ENCODE measurements around the gene NATD1.

Gene NATD1

GRCh38 chr17:21286066-21286770, 33.0 kb upstream of the NATD1 start:
- peak; percentile 64 for DNase-seq (ENCODE audit: extremely low spot score)
- CTCF ChIA-PET: interaction anchor here (0.6 to 0.8 kb wide), 2 partner anchors 125 to 239 kb away, joined by 3 read pairs; no protein-coding TSS in a partner anchor
- no peak for TF ChIP-seq SUZ12 (IDR thresholded peaks at IDR 0.05)
- peak; percentile 89; the same call in 1 of the 2 replicates for TF ChIP-seq HDGF (IDR thresholded peaks at IDR 0.05; ENCODE audit: borderline replicate concordance)
- peak; percentile 38 for TF ChIP-seq L3MBTL2 (conservative IDR thresholded peaks at IDR 0.05)
- TF ChIP-seq NFRKB (IDR thresholded peaks at IDR 0.05): no peak
- POLR2A ChIA-PET: interaction anchor here (2.8 kb wide), 1 partner anchor 10 kb away, joined by 20 read pairs; no protein-coding TSS in a partner anchor

DNA sequence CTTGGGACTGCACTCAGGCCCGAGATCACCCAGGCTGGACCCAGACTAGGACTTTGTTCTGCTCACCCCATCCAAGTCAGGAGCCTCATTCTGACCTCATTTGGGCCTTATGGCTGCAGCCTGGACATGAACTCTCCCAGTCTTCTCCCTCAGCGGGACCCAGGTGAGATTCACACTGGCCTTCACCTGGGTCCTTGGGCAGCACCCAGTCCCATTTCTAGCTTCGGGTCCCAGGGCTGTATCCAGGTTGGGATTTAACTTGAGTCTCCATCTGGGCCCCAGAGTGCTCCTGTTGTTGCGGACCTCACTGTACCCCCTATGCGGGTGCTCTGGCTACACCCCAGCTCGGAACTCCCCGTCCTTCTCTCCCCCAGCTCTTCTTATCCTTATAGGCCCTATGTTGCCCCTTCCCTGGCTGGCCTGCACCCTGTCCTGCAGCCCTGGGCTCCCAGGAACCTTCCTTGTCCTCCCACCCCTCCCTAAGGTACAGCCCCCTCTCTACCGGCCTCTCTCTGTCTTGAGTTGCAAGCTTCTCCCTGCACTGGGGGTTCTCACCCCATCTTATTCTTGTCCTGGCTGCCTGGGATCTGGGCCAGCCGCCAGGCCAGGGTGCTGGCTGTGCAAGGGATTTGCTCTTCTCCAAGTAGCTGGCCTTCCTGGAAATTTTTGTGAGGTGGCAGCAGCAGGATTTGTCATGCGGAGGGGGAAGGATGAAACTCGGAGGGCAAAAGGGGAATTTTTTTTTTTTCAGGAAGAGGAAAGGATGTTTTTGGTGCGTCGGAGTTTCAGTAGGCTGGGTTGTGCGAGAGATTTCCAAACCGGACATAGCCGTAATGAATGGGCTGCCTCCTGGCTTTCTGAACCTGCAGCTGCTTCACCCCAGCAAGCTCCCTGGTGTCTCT, 32.2 kb upstream of the NATD1 start:
- no peak for TF ChIP-seq TARDBP (IDR thresholded peaks at IDR 0.05)
- TF ChIP-seq LEF1 (IDR thresholded peaks at IDR 0.05; ENCODE audit: borderline replicate concordance): no peak
- TF ChIP-seq HDGF (IDR thresholded peaks at IDR 0.05; ENCODE audit: borderline replicate concordance): peak; percentile 33; the same call in 1 of the 2 replicates
- TF ChIP-seq FOXA1 (IDR thresholded peaks at IDR 0.05): no peak
- TF ChIP-seq CTBP1 (IDR thresholded peaks at IDR 0.05; ENCODE audit: borderline replicate concordance): no peak
- DNase-seq (ENCODE audit: extremely low spot score): no peak
- CTCF ChIA-PET: interaction anchor here (0.6 to 0.9 kb wide), 3 partner anchors 9 to 240 kb away, joined by 3 read pairs; no protein-coding TSS in a partner anchor
- POLR2A ChIA-PET: interaction anchor here (0.7 to 2.8 kb wide), 2 partner anchors 9 to 10 kb away, joined by 4 to 20 read pairs; no protein-coding TSS in a partner anchor

- POLR2A ChIA-PET: interaction anchor here (0.7 to 2.8 kb wide), 4 partner anchors 9 to 241 kb away, joined by 4 to 20 read pairs (median 4); partner anchors contain the start of gene USP22
- peak; percentile 98 for DNase-seq (ENCODE audit: extremely low spot score)
- TF ChIP-seq FOXK2 (IDR thresholded peaks at IDR 0.05): no peak
- no peak for TF ChIP-seq SP1 (IDR thresholded peaks at IDR 0.05)
- TF ChIP-seq, protein P1, sequence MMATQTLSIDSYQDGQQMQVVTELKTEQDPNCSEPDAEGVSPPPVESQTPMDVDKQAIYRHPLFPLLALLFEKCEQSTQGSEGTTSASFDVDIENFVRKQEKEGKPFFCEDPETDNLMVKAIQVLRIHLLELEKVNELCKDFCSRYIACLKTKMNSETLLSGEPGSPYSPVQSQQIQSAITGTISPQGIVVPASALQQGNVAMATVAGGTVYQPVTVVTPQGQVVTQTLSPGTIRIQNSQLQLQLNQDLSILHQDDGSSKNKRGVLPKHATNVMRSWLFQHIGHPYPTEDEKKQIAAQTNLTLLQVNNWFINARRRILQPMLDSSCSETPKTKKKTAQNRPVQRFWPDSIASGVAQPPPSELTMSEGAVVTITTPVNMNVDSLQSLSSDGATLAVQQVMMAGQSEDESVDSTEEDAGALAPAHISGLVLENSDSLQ (IDR thresholded peaks at IDR 0.05): peak; percentile 99
- no peak for TF ChIP-seq FOXM1 (IDR thresholded peaks at IDR 0.05; ENCODE audit: borderline replicate concordance)
- no peak for TF ChIP-seq TARDBP (IDR thresholded peaks at IDR 0.05)
- TF ChIP-seq HDGF (IDR thresholded peaks at IDR 0.05; ENCODE audit: borderline replicate concordance): peak; percentile 98; the same call in 1 of the 2 replicates
- peak; percentile 26; the same call in 1 of the 2 replicates for TF ChIP-seq L3MBTL2 (conservative IDR thresholded peaks at IDR 0.05)
- no peak for TF ChIP-seq CTBP1 (IDR thresholded peaks at IDR 0.05; ENCODE audit: borderline replicate concordance)
- TF ChIP-seq ARNT (IDR thresholded peaks at IDR 0.05): no peak
- CTCF ChIA-PET: interaction anchor here (0.9 kb wide), 1 partner anchor 8 kb away, joined by 3 read pairs; no protein-coding TSS in a partner anchor
These were observed 31.3 kb upstream of the NATD1 start, which contains the start of gene MAP2K3 for GRCh38 chr17:21284319-21285163. Gene MAP2K3 (plus strand): TSS chr17:21284711. CDS start chr17:21284921, 210 bp downstream.

DNA sequence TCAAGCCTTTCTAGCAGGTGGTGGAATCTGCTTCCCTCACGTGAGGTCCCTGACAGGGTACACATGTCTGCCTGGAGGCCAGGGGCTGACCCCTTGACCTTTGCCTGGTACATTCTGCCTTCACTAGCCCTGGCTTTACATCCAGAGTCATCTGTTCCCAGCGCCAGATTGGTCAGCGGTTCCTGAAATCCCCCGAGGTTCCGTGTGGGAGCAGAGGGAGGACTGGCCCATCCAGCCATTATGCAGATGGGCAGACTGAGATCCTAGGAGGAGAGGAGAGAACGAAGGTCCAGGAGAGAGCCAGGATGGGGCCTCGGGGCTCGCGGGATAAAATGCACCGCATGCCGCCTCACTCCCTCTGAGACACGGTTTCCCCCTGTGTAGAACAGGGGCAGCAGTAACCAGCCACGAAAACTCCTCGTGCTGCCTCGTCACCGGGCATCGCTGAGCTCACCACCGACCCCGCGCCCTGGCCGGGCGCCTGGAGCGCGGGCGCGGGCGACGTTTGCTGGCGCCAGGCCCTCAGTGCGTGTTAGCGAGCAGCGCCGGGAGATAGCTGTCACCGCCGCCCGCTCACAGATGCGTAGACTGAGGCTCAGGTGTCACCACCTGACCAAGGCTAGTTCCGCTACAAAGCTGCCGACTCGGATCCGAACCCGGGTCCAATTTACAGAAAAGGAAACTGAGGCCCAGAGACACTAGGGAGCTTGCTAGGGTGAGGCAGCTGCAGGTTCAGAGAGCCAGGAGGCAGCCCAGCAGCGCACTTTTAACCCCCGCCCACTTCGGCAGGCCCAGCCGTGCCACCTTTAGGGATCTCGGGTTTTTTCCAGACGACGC, 30.5 kb upstream of the NATD1 start:
- DNase-seq (ENCODE audit: extremely low spot score): no peak
- CTCF ChIA-PET: no interaction called here
- no peak for TF ChIP-seq ELF4 (IDR thresholded peaks at IDR 0.05)
- TF ChIP-seq ZNF384 (IDR thresholded peaks at IDR 0.05): no peak
- TF ChIP-seq LEF1 (IDR thresholded peaks at IDR 0.05; ENCODE audit: borderline replicate concordance): no peak
- TF ChIP-seq SP1 (IDR thresholded peaks at IDR 0.05): no peak
- TF ChIP-seq CTBP1 (IDR thresholded peaks at IDR 0.05; ENCODE audit: borderline replicate concordance): no peak
- TF ChIP-seq, protein P1 (IDR thresholded peaks at IDR 0.05): no peak
- no peak for TF ChIP-seq BHLHE40 (IDR thresholded peaks at IDR 0.05; ENCODE audit: borderline replicate concordance)
- POLR2A ChIA-PET: interaction anchor here (0.8 to 1.1 kb wide), 3 partner anchors 8 to 242 kb away, joined by 3 to 5 read pairs (median 4); partner anchors contain the start of gene USP22

GRCh38 chr17:21282850-21283249, 29.6 kb upstream of the NATD1 start:
- TF ChIP-seq SUZ12 (IDR thresholded peaks at IDR 0.05): no peak
- TF ChIP-seq NFRKB (IDR thresholded peaks at IDR 0.05): no peak
- no peak for TF ChIP-seq TARDBP (IDR thresholded peaks at IDR 0.05)
- TF ChIP-seq FOXA1 (IDR thresholded peaks at IDR 0.05): no peak
- TF ChIP-seq SP1 (IDR thresholded peaks at IDR 0.05): no peak
- no peak for TF ChIP-seq ZNF384 (IDR thresholded peaks at IDR 0.05)
- no peak for TF ChIP-seq ELF4 (IDR thresholded peaks at IDR 0.05)
- no peak for TF ChIP-seq L3MBTL2 (conservative IDR thresholded peaks at IDR 0.05)
- TF ChIP-seq LEF1 (IDR thresholded peaks at IDR 0.05; ENCODE audit: borderline replicate concordance): no peak
- TF ChIP-seq FOXK2 (IDR thresholded peaks at IDR 0.05): no peak
- no peak for TF ChIP-seq CTBP1 (IDR thresholded peaks at IDR 0.05; ENCODE audit: borderline replicate concordance)
- no peak for TF ChIP-seq FOXM1 (IDR thresholded peaks at IDR 0.05; ENCODE audit: borderline replicate concordance)
- TF ChIP-seq, protein P1 (IDR thresholded peaks at IDR 0.05): no peak
- TF ChIP-seq HDGF (IDR thresholded peaks at IDR 0.05; ENCODE audit: borderline replicate concordance): no peak
- no peak for TF ChIP-seq ARNT (IDR thresholded peaks at IDR 0.05)
- TF ChIP-seq BHLHE40 (IDR thresholded peaks at IDR 0.05; ENCODE audit: borderline replicate concordance): no peak
- DNase-seq (ENCODE audit: extremely low spot score): no peak
- CTCF ChIA-PET: interaction anchor here (0.6 kb wide), 1 partner anchor 174 kb away, joined by 3 read pairs; no protein-coding TSS in a partner anchor
- POLR2A ChIA-PET: interaction anchor here (0.8 kb wide), 1 partner anchor 241 kb away, joined by 3 read pairs; no protein-coding TSS in a partner anchor

Data from HEK293T (cell line).